Breast epithelium (tissue), 4 donors: ENCODE results near the gene ZNF354B. TPM values are rescaled to one million over a fixed set of nuclear protein-coding genes. Genes with fewer than 3 reads are reported as not detected.
"Not testable (repeated sequence)": the region's sequence is repeated elsewhere in the genome, so short reads cannot be mapped to it uniquely, and the experiment has no call there.

Experiments used
- DNase-seq, 2 donors: peaks; one replicate each; pipeline ENCODE4 v3.0.0-alpha.2; 2019; ENCODE audit warnings: low spot score in 2 of 2
- H3K27ac ChIP-seq, 2 donors: fragments of 200-600 bp; sonication (generic) in 1 of 2; one replicate each; pipeline ENCODE4 v1.5.1; 2016 to 2019; ENCODE audit warnings: mild to moderate bottlenecking in 1 of 2
- H3K27me3 ChIP-seq, 2 donors: fragments of 200-600 bp; sonication (generic) in 1 of 2; one replicate each; pipeline versions ENCODE4 v1.5.1 to v1.6.0; 2017 to 2019; ENCODE audit warnings: control low read depth in 1 of 2, mild to moderate bottlenecking in 1 of 2
- H3K36me3 ChIP-seq: fragments of 200-600 bp; one replicate; pipeline ENCODE4 v1.5.1; 2019
- H3K4me1 ChIP-seq, 2 donors: fragments of 200-600 bp; sonication (generic); one replicate each; pipeline ENCODE4 v1.5.1; 2016 to 2019; ENCODE audit warnings: control low read depth in 1 of 2
- H3K4me3 ChIP-seq, 3 donors: fragments of 200-600 bp; sonication (generic); 1 replicate in 2 of 3; 2 replicates in 1 of 3; pipeline ENCODE4 v1.5.1; 2016 to 2019; ENCODE audit warnings: mild to moderate bottlenecking in 3 of 3, moderate library complexity in 2 of 3
- H3K9me3 ChIP-seq, 2 donors: fragments of 200-600 bp; sonication (generic) in 1 of 2; one replicate each; pipeline ENCODE4 v1.5.1; 2016 to 2019; ENCODE audit warnings: control low read depth in 1 of 2
- POLR2A ChIP-seq: fragments of 450-650 bp; IDR thresholded peaks from one replicate; pipeline ENCODE4 v1.6.1; 2016; ENCODE audit warnings: antibody characterized with exemption, mild to moderate bottlenecking, moderate library complexity
- POLR2AphosphoS5 ChIP-seq, 3 donors: sonication (generic); formaldehyde crosslinking; IDR thresholded peaks; one replicate each; pipeline ENCODE4 v1.6.1; 2017; ENCODE audit warnings: antibody characterized with exemption in 3 of 3
- intact Hi-C: fragments of 100-400 bp; cut with DNase I; formaldehyde crosslinking; loops from one replicate; pipeline ENCODE4 v1.15.1; 2023; ENCODE audit warnings: low total_unique reads
- total RNA-seq, 3 donors: library from RNA; depleted of rRNA; stranded (reverse); fragments of >200 nt; gene quantifications; one replicate each; pipeline ENCODE4 v1.1.0, GENCODE V29; 2016
- TF ChIP-seq, protein P1 (sequence below), 3 donors: fragments of 450-650 bp; IDR thresholded peaks; one replicate each; pipeline ENCODE4 v1.5.1; 2016 to 2017; ENCODE audit warnings: antibody characterized with exemption in 3 of 3, mild to moderate bottlenecking in 3 of 3, moderate library complexity in 3 of 3

Gene ZNF354B
- total RNA-seq, 3 donors from 2014 or later: 15.7 to 40.7 (median 29.8) TPM

DNA sequence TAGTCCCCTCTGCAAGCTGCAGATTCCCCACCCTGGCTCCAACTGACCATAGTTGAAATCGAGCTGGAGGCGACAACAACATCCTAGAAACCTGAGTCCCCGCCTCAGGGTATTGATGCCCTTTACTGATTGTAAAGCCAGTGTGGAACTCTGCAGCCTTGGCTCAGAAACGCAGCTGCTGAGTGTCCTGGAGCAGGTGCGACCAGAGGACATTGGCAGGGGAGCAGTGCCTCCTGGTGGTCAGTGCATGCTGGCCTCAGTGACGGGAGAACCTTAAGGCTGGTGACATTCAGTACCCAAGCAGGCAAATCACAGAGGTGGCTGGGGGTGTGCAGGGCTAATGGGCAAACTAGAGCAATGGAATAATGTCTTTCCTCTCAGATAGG is 20.4 kb upstream of the ZNF354B start:
- H3K27ac ChIP-seq: no peak overlapping the region
- H3K4me3 ChIP-seq: no peak overlapping the region
- H3K9me3 ChIP-seq: no peaks in the 10 kb centered on the region
- no peak for TF ChIP-seq POLR2A
- TF ChIP-seq, protein P1, sequence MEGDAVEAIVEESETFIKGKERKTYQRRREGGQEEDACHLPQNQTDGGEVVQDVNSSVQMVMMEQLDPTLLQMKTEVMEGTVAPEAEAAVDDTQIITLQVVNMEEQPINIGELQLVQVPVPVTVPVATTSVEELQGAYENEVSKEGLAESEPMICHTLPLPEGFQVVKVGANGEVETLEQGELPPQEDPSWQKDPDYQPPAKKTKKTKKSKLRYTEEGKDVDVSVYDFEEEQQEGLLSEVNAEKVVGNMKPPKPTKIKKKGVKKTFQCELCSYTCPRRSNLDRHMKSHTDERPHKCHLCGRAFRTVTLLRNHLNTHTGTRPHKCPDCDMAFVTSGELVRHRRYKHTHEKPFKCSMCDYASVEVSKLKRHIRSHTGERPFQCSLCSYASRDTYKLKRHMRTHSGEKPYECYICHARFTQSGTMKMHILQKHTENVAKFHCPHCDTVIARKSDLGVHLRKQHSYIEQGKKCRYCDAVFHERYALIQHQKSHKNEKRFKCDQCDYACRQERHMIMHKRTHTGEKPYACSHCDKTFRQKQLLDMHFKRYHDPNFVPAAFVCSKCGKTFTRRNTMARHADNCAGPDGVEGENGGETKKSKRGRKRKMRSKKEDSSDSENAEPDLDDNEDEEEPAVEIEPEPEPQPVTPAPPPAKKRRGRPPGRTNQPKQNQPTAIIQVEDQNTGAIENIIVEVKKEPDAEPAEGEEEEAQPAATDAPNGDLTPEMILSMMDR (IDR thresholded peaks at IDR 0.05): peak in 2 of 3 donors; percentile 52 to 58
- no peaks in the 10 kb centered on the region for H3K4me1 ChIP-seq
- no peaks in the 10 kb centered on the region for H3K27me3 ChIP-seq
- H3K36me3 ChIP-seq: no peaks in the 10 kb centered on the region
- intact Hi-C loops: no loop called here
- peak; percentile 61 to 81 for DNase-seq

DNA sequence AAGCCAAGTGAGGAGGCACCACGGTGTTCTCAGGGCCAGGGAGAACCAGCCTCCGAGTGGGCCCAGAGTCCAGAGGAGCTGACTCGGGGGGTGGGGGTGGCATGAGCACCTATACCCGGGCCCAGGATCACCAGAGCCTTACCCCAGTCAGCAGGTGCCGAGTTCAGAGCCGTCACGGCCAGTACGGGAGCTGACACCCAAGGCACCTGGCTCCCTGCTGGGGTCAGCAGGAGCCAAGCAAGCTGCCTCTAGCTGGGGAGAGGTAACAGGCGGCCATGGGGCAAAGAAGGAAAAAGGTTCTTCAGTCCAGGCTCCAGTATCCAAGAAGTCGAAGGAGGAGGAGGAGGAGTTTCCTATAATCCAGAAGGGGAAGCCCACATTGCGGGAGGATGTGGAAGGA is 19.4 kb upstream of the ZNF354B start:
- intact Hi-C loops: not testable (repeated sequence)

DNA sequence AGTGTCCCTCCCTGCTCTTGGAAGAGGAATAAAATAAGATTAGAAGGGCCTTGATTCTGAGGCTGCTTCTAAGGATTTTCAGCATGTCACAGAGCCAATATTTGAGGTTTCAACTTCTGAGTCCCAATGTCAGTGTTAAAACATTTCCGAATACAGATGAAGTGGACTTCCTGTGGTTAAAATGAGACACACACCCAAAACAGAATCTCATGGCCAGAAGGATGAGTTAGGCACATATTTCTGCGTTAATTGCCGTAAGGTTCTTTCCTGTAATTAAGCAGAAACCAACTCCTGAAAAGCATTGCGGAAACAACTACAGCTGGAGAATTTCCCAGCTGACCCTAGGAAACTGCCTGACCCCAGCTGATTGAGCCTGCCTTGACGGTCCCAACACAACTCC is 10.4 kb upstream of the ZNF354B start:
- TF ChIP-seq, protein P1 (IDR thresholded peaks at IDR 0.05): no peak
- TF ChIP-seq POLR2AphosphoS5 (IDR thresholded peaks at IDR 0.05) (no peak), POLR2A (no peak)
- H3K27me3 ChIP-seq: no peaks in the 10 kb centered on the region
- no peak for DNase-seq
- no peaks in the 10 kb centered on the region for H3K9me3 ChIP-seq
- H3K27ac ChIP-seq: no peak overlapping the region
- H3K36me3 ChIP-seq: no peaks in the 10 kb centered on the region
- H3K4me3 ChIP-seq: no peak overlapping the region
- H3K4me1 ChIP-seq: no peaks in the 10 kb centered on the region
- intact Hi-C loops: no loop called here

More for the DNA sequence above, 19.4 kb upstream of the ZNF354B start:
- H3K27ac ChIP-seq, H3K4me1 ChIP-seq, H3K36me3 ChIP-seq, H3K27me3 ChIP-seq, H3K4me3 ChIP-seq, H3K9me3 ChIP-seq, DNase-seq: not testable (repeated sequence)

DNA sequence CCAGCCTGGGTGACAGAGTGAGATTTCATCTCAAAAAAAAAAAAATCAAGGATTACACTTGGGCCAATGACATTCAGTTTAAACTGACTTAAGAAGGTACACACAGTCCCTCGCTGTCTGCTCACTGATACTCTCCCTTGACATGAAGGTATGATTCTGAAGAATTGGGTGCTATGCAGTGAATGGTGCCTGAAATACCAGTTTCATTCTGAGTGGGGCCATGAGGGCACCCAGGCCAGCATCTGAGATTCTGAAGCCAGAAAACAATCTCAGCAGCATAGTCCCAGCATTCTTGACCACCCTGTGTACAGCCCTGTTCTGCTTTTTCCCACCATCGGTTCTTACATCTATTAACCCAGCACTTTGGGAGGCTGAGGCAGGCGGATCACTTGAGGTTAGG is 7.8 kb upstream of the ZNF354B start:
- H3K4me3 ChIP-seq: no peak overlapping the region
- no peaks in the 10 kb centered on the region for H3K36me3 ChIP-seq
- no peak overlapping the region for H3K27ac ChIP-seq
- no peak for DNase-seq
- TF ChIP-seq POLR2AphosphoS5 (IDR thresholded peaks at IDR 0.05): no peak
- TF ChIP-seq POLR2A: no peak
- TF ChIP-seq, protein P1 (IDR thresholded peaks at IDR 0.05): no peak
- H3K4me1 ChIP-seq: no peaks in the 10 kb centered on the region
- intact Hi-C loops: no loop called here
- no peaks in the 10 kb centered on the region for H3K9me3 ChIP-seq
- no peaks in the 10 kb centered on the region for H3K27me3 ChIP-seq

DNA sequence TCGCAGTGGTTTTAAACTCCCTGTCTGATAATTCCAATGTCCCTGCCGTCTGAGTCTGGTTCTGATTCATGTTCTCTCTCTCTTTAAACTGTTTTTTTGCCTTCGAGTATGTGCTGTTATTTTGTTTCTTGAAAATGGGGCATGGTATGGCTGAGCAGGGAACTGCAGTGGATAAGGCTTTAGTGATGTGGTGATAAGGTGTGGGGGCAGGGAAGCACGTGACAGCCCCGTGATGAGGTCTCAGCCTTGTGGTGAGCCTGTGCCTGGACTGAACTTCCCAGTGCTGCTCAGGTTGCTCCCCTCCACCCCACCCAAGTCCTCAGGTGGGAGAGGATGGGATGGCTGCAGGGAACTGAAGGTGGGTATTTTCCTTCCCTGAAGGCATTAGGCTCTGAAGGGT is 5.5 kb upstream of the ZNF354B start:
- no peaks in the 10 kb centered on the region for H3K36me3 ChIP-seq
- no peaks in the 10 kb centered on the region for H3K27me3 ChIP-seq
- H3K27ac ChIP-seq: no peak overlapping the region
- no peaks in the 10 kb centered on the region for H3K9me3 ChIP-seq
- H3K4me3 ChIP-seq: no peak overlapping the region
- no peak for DNase-seq
- intact Hi-C loops: no loop called here
- TF ChIP-seq POLR2AphosphoS5 (IDR thresholded peaks at IDR 0.05): no peak
- no peak for TF ChIP-seq POLR2A
- TF ChIP-seq, protein P1 (IDR thresholded peaks at IDR 0.05): no peak
- no peaks in the 10 kb centered on the region for H3K4me1 ChIP-seq

DNA sequence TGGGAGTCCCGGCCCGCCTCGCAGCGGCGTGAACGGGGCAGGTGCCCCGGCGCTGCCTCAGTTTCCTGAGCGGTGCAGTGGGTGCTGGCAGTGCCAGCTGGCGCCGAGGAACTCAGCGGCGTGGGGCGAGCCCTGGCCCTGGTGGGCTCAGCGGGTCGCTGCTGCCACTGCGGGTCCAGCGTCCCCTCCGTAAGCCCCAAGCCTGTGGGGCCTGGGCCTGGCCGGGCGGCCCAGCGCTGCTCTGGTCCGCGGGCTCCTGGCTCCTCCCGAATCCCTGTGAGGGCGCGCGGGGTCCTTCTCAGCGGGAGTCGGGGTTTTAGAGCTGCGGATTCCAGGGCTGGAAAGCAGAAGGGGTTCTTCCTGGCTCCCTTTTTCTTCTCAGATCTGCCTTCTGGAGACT is 862 bp downstream of the ZNF354B start:
- DNase-seq, H3K27me3 ChIP-seq, H3K9me3 ChIP-seq, intact Hi-C loops, H3K36me3 ChIP-seq, H3K4me1 ChIP-seq: not testable (repeated sequence)
- Histone ChIP-seq H3K27ac (peak overlapping the region; percentile 87 to 95), H3K4me3 (peak overlapping the region; percentile 63 to 95 (median 83))
